NCI-H146 (cell line): ENCODE measurements around the gene ATP2A2.
"Not testable (repeated sequence)": the region's sequence is repeated elsewhere in the genome, so short reads cannot be mapped to it uniquely, and the experiment has no call there.

Experiments
- DNase-seq: peaks from one replicate; lab custom pipeline; 2025; lab: John Stamatoyannopoulos, UW

Gene ATP2A2

DNA sequence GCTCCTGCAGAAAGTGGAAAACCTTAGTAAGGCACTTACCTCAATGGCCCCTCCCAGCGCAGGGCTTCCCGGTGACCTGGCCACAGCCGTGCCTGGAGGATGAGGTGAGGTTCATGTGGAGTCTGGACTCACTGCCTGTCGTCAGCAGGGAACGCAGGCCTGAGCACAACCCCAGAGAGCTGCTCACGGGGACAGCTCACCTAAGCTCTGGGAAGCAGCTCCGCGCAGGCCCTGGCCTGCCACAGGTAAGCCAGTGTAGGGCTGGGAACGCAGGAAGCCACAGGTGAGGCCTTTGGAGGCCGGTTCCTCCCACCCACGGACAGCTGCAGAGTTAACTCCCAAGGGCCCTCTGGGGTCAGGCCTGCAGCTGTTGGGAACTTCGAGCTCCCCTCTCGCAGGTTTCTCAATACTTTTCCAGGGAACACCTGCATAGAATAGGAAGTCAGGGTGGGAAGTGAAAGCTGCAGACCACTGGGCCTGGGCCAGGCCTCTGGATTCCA is 89.7 kb downstream of the ATP2A2 start:
- DNase-seq: no peak

DNA sequence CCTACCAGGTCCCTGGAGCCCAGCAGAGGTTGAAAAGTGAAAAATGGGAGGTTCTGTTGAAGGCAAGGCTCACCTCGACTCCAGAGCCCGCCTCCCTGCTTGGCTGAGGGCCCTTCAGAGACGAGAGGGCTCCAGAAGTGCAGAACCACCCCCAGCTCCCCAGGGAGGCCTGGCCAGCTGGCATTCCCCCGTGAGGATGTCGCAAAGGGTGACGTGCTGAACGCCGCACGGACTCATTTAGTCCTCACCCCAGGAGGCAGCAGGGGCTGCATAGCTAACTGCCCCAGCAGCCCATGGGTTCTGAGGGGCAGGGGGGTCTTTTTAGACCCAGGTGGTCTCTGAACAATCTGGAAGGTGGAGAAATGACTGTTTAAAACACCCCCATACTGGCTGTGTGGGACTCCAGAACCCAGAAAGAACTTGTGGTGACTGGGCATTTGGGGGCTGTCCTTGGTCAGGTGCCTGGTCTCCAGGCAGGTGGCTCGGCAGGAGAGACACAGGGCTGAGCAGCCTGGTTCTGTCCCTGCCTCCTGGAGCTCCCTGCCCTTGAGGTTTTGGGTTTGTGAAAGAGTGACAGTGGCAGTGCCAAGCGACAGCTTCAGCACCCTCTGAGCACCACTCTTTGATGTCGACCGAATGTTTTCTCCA is 90.5 kb downstream of the ATP2A2 start:
- no peak for DNase-seq

DNA sequence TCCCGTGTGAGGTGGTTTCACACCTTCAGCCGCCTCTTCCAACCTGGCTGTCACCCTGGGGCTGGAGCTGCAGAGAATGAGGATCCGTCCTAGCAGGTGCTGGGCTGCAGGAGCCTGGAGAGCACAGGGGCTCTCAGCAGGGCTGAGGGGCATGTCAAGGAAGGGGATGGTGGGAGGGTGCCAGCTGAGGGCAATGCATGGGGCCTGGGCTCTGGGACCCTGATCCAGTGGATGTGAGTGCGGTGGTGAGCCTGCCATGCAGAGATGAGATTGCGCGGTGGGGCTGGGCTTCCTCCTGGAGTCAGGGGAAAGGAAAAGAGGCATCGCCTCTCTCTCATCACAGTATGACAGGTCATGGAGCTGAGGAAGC is 91.0 kb downstream of the ATP2A2 start:
- DNase-seq: no peak

DNA sequence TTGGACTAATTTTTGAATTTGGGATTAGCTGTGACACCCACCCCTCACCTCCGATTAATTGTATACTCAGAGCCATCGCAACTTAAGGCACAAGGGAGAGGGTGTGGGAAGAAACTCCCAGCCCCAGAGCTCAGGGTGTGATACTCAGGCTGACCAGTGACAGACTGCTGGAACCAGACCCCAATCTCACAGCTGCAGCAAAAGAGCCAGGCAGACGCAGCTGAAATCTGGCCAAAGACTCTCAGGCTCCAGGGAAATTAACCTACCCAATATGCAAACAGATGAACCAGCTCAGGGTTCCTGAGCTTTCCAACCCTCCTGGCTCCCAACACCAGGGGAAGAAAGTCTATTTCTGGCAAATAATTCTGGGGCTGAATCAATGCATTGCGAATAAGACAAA is 92.0 kb downstream of the ATP2A2 start:
- no peak for DNase-seq

DNA sequence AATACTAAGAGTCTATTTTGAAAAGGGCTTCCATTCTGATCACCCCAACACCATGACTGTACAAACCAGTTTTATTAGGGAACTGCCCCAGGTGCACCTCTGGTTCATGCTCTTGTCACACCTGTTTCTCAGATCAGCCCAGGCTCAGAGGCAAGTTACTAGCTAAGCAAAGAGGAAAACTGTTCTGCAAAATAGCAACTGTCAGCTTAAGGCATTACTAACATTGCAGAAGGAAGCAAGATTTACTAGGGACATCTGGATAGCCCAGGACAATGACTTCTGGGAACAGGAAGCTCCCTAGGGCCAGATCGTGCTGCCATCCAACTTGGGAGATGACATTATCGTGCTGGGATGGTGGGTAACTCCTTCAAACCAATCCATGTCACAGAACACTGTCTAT is 92.4 kb downstream of the ATP2A2 start:
- DNase-seq: no peak

DNA sequence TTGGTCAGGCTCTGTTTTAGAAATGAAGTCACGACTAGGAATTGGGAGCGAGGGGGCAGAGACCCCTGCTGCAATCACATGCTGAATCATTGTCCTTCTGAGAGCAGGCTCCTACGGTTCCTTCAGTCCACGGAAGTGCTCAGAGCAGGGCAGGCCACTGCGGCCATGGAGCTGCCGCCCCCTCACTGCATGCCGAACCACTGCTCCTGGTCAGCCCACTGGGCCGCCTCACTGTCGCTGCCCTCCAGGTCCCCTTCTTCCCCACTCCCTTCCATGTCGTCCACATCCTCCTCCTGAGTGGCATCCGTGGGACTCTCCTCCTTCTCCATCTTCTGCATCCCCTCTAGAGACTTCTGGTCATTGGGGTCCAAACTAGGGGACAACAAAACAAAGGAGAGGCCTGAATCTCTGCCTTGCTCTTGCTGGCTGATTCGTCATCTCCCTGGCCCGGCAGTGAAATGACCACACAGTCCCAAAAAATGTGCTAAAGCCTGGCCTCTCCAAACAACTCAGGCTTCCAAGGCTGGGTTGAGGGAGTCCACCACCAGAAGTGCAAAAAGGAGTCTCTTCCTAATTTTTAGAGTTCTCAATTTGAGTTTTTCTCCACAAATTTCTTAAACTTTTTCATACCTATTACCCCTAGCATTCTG is 93.0 kb downstream of the ATP2A2 start:
- DNase-seq: no peak

DNA sequence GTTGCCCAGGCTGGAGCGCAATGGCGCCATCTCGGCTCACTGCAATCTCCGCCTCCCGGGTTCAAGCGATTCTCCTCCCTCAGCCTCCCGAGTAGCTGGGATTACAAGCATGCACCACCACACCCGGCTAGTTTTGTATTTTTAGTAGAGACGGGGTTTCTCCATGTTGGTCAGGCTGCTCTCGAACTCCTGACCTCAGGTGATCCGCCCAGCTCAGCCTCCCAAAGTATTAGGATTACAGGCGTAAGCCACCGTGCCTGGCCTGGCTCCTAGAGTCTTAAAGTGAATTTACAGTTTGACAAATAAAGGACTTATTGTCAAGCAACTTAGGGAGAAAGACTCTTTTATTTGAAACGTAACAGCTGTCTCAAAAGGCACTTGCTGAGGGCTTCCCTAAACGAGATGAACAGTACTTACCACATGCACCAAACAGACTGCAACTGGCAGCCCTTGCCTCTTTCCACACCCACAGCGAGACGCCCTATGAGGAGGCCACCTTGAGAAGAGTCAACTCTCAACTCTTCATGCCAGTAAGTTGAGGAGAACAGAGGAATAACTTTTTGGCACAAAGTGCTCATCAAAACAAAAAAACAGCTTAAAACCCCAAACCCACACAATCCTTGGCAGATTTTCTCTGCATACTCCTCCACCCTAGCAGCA is 97.2 kb downstream of the ATP2A2 start:
- not testable (repeated sequence) for DNase-seq

DNA sequence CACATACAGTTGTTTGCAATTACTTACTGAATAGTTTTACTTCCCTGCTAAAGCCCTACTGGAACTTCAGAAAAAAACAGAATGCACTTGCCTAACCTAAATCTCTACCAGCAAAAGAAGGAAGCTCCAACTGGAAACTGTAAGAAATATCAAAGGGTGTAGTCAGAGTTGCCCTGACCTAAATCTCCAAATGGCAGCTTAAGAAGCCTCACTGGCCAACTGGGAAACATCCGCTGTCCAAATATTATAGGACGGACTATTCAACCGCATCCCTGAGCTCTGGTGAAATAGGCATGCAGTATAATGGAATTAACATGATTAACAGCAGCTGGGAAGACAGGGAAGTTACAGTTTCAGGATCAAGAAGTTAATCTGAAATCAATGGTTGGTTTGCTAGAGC is 98.2 kb downstream of the ATP2A2 start:
- DNase-seq: no peak

DNA sequence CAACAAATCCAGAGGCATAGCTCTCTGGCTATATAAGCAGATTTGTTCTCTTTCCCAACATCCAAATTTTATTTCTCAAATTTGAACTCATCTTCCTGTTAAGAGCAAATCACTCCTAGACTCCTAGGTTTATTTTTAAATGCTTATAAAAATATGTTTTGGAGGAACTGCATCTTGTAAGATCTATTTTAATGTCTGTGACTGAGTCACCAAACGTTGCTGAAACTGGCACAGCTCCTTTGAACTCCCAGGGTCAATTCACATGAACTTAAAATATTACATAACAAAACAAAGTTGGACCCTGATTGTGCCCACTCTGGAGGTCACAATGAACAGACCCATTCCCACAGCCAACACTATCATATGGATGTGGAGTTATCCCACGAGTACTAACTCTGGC is 98.6 kb downstream of the ATP2A2 start:
- DNase-seq: no peak

DNA sequence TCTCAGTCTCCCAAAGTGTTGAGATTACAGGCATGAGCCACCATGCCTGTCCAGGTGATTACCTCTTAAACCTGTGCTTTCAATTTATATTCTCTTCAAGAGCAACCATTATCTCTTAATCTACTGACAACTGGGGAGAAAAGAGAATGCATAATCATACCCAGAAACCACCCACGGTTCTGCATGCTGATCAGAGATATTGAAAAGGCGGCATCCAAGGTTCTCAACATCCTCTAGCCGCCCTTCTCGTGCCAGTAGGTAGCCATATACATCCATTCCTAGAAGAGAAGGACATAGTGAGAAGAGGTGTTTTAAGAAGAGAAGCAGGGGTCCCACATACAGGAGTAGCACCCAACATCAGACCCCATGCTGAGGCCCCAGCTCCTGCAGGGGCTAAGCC is 101.6 kb downstream of the ATP2A2 start:
- DNase-seq: no peak
